ENCODE measurements around the gene LCP2.

Gene LCP2

DNA sequence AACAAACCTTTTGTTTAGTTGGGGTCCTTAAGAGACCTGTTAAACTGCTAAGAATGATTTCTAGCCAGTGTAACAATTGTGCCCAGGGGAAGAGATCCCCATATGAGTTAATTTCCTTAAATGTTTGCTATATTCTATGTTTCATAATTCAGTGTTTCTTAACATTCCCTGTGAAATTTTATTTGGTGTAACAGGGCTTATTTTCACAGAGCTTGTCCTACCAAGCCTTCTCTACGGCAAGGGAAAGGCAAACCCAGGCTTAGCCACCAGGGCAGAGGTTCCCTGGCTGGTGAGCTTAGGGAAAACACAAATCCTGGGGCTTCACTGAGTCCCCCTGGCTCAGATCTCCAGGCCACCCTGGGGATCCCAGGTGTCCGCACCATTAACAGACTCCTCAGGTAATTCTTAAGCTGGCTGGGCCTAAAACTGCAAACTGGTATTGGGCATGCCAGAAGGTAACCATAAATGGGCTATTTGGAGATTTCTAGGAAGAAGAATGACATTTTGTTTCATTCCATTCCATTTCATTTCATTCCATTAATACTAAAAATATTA, 17.0 kb upstream of the LCP2 start:
- no peak for DNase-seq

DNA sequence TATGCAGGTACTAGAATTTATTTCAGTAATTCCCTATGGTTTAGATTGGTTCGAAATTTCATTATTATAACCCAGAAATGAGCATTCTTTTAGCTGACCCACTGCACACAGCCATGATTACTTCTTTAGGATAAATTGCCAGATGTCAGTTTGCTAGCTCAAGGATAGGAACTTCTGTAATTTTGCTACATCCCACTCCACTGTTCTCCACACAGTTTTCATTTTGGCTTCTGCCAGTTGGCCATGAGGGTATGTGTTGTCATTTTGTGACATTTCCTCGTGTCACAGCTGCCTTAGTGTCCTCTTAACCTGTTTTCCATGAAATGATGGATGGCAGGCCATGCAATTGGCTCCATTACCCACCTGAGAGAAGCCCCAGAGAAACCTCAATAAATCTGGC, 16.2 kb upstream of the LCP2 start:
- DNase-seq = no peak

DNA sequence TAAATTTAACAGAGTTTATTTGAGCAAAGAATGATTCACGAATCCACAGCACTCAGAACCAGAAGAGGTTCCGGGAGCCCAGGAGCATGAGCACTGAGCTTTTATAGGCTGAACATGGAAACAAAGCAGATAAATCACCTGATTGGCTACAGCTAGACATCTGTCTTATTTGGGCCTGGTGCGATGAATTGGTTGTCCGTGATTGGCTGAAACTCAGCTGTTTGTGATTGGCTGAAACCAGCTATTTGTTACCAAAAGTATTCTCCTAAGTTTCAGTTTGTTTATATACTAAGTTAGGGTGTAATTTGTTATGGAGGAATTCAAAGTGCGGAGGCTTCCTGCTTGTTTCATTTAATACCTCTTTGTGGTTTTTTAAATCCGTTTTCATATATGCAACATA, 15.8 kb upstream of the LCP2 start:
- DNase-seq = no peak

DNA sequence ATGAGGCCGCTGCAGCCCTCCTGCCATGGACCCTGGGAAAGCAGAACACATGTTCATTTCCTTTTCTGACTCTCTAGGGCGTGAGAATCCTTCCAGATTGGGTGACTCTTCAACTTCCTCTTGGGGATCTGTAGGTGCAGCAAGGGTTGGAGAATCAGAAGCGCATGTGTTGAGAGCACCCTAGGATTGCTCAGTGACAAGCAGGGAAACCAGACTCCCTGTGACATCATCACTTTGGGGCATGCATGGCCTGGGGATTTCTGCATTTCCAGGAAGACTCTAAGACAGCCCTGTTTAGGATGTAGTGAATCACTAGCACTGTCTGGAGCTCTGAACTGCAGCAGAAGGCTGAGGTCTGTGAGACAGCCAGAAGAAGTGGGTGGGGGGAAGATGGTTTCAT, 15.1 kb upstream of the LCP2 start:
- no peak for DNase-seq

DNA sequence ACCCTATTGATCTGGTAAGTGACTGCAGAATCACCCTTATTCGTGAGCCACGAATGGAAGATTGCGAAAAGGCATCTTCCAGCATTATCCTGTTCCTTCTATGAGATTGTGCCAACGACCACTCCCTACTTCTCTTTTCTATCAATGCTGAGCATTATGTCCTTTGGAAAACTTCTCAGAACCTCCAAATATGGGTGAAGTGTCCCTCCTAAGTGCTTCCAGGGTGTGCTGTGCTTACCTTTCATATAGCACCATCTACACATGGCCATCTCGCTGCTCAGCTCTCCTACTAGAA, 14.7 kb upstream of the LCP2 start:
- no peak for DNase-seq

DNA sequence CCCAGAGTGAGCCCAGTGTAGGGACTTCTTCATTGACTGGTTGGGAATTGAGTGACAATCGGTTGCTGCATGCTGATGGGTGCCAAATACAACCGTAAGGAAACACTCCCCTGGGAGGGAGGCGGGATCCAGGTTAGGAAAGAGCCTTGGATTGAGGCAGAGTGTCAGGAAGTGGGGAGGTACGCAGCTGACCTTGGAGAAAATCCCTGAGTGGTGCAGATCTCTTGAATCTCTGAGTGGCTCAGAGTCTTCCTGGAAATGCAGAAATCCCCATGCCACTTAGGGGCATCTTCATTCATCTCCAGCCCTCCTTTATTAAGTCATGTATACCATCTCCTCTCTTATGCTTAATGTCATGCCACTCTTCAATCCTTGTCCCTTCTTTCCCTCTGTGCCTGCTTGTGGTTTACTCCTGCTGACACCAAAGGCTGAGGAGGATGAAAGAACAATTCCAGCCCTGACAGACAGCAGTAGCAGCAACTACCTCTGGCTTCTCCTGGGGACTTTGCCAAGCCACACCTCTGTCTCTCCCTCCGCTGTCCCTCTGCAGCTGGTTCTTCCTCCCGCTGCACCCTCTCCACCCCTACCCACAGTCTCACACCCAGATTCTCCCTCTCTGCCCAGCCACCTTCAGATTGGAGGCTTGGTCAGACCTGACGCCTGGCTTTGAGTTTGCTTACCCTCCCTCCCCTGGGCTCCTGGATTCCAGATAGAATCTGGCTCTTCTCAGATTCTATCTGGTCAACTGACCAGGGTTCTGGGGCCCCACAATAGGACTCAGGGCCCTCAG, 14.1 kb upstream of the LCP2 start:
- DNase-seq = no peak

DNA sequence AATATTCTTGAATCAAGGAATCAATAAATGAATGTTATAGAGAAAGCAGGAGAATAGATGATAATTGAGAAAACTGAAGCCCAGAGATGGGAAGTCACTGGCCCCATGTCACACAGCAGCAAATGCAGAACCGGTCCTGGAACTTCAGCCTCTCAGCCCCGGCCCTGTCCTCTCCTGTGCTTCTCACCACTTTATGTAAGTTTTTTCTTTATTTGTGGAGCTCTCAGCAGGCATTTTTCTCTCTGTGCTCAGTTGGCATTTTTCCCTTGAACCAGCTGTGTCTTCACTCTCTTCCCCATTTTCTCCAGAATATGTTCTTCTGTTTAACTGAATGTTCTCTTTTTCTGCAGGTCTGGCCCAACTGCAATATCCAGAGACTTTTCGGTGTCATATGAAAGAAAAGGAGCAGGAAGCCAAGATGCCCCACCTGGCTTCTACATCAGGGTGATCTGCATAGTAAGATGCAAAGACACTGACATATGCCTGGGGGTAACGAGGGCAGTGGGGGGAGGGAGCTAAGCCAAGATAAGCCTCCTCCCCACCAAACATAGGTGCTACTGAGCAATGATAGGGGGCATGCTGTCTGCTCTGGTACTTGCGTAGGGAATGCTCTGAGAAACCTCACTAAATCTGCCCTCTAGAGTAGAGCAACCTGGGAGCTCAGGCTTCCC, 12.8 kb upstream of the LCP2 start:
- DNase-seq = no peak

DNA sequence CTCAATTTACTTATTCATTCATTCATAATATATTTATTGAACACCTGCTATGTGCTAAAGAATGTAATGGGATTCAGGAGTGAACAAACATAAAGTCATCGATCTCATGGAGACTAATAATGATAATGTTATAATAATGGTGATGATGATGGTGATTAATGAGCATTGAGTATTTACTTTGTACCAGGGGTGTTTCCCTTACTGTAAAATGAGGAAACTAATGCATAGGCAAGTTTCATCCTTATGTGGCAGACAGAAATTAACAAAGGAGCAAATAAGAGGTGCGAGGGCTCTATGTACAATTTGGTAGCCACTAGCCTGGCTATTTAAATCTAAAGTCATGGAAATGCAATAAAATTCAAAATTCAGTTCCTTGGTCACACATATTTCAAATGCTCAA, 11.1 kb upstream of the LCP2 start:
- DNase-seq = no peak

DNA sequence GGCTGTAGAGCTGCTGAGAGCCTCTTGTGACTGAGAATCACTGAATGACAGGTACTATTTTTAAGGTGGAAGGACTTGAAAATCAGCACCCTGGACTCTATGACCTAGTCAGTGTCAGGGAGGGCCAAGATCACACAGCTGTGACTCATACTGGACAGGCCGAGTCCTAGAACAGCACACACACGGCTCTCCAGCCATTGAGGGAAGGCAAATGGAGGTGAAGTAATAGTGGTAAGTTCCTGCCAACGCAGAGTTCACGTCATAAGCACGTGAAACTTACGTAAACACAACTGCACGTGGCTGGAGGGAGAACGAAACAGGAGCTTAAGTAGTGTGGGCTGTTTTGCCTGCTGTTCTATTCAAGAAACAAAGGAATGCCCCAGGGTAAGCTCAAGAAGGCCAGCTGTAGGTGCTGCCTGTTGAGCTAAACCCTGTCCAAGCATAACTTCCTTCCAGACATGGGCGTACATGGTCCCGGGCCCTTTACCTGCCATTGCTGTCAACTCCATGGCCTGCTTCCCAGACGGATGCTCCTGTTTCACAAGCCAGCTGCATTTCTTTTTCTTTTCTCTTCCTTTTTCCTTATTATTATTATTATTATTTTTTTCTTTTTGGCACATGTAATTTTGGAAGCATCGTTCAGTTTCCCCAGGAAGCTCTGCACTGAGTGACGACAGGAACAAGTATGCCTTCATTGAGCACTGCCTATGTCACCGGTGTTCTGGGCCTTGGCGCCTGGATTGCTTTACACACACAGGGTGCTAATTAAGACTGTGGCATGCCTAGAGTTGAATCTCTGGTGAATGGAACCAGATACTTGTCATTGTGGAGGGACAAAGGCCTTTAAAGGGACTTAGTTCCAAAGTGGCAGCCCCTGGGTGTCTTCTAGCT, 10.2 kb upstream of the LCP2 start:
- DNase-seq = no peak

DNA sequence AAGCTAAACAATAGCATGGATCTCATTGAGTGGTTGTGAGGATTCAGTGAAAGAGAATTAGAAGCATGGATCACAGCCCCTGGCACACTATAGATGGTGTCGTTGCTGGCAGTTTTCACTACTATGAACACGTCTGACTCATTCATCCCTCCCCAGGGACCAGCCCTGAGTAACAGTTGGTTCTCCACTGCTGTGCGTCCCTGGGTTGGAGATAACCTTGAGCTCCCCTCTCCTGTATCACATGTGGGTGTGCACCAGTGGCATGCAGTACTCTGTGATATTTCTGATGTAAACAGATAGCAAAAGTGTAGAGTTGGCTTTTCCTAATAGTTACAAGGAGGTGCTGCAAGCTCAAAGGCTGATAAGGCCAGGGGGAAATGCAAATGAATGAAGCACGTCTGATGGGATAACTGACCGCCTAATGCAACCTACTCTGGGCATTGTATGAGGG, 8.8 kb upstream of the LCP2 start:
- DNase-seq = no peak

DNA sequence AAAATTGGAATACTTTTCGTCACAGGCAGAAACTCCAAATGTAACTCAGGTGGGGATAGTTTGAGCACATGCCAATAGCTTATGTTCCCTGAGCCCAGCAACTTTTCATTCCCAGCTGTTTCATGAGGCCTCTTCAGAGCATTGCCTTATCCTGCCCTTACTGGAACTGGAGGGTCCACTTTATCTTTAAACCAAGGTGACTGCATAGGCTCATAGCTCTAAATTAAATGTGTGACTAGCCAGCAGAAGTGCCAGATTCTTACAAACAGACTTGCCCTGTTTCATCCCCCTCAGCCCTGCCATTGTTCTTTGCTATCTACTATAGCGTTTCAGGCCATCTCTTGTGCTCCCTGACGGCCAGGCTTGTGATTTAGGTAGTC, 8.1 kb upstream of the LCP2 start:
- DNase-seq = no peak

DNA sequence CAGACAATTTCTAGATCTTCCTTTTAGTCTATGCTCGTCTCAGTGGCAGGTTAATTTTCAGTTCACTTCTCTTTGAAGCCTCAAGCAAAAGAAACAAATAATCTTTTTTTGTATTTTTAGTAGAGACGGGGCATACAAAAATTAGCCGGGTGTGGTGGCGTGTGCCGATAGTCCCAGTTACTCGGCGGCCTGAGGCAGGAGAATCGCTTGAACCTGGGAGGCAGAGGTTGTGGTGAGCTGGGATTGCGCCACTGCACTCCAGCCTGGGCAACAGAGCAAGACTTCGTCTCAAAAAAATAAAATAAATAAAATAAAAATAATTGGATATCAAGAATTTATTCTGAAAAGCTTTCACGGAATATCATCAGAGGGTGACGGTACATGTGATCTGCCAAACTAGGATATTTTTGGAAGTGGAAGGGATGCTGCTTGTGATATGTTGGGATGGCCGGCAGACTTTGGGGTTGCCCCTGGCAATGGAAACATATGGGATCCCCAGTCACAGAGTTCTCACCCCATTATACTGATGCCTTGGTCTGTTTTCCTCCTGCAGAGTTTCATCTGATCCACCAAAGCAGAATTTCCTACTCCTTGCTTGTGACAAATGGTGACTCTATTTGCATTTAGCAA, 7.6 kb upstream of the LCP2 start:
- no peak for DNase-seq

DNA sequence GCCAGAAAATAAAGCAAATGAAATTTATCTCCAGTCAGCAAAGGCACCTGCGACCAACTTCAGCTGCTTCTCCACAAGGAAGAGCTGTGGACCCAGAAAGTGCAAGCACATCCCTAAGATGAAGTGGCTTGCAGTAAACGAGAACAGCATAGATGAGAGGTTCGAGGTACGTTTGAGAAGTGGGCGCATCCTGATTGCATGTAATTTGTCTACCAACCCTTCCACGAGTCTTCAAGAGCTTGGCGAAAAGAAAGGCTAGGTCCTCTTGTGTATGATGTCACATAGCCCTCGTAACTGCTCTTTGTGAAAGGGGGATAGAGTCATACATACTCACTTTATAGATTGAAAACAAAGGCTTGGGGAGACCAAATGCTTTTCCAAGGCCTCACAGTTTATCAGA, 6.0 kb upstream of the LCP2 start:
- DNase-seq = no peak

DNA sequence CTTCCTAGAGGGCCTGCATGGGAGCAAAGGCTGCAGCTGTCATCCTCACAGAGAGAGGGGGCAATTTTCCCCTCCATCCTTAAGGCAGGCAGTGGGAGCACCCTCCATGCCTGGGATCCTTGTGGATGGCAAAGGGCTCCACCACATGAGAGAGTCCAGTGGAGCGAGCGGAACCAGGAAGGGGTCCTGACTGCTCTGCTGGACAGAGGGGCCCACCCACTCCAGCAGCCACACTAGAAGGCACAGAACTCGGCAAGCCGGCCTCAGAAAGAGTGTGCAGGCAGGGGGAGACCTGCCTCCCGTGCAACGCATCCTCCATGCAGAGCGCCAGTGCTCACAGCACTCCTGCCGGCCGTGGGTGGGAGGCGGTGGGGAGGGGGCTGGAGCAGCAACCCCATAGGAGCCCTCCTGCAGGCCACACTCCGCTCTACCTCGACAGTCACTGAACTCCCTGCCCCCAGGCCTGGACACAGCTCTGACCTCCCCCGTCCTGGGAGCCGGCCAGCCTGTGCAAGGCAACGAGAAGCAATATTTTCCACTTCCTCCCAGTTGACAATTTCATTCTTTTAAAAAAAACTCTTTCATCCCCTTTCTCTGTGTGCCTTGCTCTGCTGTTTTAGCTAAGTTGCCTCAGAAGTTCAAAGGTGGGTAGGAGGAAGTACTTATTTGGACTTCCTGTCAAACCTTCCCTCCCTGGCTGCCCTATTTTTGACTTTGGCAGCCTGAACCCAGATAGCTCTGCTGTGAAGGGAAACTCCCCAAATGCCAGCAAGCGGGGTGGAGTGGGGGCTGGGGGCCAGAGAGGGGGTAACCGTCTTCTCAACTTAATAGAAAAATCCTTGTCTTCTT, 5.3 kb upstream of the LCP2 start:
- DNase-seq = no peak

DNA sequence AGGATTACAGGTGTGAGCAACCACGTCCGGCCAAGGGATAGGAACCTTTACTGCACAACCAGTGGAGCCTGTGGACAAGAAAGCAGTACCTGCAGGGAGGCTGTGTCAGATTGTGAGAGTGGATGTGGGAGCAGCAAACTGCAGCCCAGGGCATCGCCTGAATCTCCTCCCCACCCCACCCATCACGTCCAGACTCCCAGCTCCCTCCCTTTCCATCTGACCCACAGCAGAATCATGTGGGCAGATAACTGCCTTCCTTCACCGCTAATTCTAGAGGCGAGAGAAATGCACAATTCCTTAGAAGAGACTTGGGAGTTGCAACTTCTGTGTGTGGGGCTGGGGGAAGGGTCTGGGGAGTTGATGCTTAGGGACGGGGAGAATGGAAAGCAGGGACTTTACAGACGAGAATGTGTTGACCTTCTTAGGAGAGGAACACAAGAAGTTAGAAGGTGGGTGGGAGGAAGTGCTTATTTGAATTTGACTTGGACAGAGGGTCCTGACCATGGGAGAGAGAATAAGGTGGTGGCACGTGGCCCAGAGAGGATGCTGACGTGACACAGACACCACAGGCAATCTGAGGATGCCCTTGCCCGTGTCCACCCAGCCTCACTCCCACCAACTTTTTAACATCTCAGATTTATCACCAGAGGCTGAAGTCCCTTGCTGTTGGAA, 4.5 kb upstream of the LCP2 start:
- no peak for DNase-seq

DNA sequence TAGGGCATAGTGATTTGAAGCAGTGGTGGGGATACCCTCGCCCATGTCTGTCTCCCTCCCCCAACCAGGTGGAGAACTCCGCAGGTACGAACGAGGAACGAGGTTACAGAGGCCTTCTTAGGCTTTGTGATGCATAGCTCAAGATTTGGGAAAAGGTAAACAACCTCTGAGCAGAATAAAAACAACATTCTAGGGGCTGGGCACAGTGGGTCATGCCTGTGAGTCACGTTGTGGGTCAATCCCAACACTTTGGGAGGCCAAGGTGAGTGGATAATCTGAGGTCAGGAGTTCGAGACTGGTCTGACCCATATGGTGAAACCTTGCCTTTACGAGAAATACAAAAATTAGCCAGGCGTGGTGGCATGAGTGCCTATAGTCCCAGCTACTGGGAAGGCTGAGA, 3.6 kb upstream of the LCP2 start:
- no peak for DNase-seq

DNA sequence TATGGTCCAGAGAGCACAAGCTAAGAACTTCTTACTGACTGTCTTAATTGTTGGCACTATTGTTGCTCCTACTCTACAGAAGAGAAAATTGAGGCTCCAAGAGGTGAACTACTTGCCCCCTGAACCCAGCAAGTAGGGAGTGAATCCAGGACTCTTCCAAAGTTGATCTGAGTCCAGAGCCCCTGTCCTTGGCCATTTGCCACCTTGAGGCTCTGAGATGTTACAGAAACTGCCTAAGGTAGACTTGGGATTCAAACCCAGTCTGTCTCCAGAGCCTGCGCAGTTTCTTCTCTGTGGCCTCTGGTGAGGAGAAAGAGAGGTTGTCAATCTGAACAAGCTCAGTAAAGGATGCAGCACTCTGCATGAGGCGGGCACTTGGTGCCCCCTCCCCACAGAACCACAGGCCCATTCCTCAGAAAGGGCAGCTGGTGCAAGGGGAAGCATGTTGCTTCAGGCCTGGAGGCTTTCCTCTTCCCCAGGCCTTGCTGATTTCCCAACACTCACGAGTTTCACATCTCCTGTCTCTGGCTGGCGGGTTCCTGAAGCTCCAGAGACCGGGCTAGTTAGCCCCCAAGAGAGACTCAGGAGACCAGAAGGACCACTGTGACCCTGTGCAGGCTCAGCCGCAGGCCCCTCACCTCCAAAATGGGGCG, 2.9 kb upstream of the LCP2 start:
- no peak for DNase-seq

DNA sequence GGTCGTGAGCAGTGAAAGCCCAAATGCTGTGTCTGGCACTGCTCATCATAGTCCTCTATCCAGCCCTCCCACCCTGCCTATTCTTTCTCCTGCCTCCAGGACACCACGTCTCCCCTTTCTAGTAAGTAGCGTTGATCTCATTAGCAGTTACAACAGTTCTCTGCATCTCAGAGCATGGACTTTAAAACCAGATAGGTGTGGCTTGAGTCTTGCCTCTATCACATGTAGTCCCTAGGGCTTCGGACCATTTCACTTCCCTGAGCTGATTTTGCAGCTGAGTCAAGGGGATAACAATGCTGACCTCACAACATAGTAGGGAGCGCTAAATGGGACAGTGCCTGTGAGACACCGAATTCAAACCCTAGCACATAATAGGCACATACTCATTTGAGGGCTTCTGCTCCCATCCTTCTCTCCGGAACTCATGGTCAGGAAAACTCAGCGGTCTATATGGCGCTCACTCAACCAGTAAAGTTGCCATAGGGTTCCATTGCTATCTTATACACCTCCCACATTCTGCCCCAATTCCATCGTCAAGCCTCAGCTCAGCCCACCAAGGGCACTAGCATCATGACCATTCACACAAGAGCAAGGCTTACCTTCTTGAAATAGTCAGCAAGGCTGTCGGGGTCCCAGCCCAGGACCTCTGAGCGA, 515 bp downstream of the LCP2 start:
- no peak for DNase-seq

DNA sequence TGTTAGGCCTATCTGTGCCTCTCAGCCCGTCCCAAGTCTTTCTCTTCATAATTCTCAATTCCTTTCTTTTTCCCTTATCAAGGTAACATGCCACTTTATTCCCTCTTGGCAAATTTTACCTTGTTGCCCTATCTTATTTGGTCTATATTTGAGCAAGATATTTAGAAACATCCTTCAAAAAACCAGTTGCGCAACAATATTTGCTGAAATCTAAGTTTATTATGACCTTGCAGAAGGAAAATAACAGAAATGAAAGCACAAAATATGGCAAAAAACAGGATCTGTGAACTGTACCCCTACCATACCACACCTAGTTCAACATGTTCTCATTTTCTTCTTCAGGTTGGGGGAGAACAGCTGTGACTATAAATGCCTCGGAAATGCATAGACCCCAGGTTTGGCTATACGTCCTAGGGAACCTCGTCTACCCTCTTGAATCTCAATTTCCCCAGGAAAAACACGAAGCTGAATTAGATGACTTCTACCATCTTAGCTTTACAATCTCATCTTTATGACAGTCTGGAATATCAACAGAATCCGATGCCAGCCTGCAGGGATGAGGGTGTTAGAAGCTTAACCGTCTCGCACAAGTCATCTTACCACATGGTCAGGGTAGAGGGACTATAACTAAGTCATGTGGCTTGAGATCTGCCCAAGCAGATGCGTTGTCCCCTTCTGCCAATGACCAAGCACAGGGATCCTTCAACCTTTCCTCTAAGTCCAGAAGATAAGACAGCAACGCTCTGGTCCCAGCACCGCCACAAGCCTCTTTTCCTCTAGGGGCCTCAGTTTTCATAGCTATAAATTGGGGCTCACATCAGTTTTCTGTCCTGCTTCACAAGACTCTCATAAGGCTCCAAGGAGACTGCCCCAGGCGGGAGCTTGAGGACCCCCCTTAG, 1.3 kb downstream of the LCP2 start:
- no peak for DNase-seq
